ENCODE data around the gene HS3ST1.

- TF ChIP-seq, protein P1, sequence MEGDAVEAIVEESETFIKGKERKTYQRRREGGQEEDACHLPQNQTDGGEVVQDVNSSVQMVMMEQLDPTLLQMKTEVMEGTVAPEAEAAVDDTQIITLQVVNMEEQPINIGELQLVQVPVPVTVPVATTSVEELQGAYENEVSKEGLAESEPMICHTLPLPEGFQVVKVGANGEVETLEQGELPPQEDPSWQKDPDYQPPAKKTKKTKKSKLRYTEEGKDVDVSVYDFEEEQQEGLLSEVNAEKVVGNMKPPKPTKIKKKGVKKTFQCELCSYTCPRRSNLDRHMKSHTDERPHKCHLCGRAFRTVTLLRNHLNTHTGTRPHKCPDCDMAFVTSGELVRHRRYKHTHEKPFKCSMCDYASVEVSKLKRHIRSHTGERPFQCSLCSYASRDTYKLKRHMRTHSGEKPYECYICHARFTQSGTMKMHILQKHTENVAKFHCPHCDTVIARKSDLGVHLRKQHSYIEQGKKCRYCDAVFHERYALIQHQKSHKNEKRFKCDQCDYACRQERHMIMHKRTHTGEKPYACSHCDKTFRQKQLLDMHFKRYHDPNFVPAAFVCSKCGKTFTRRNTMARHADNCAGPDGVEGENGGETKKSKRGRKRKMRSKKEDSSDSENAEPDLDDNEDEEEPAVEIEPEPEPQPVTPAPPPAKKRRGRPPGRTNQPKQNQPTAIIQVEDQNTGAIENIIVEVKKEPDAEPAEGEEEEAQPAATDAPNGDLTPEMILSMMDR (conservative IDR thresholded peaks at IDR 0.05; ENCODE audit: low read depth, low read length): no peak
- no peak for TF ChIP-seq EZH2 (IDR thresholded peaks at IDR 0.05; ENCODE audit: borderline replicate concordance, low read depth, low read length, poor library complexity, severe bottlenecking)
Observed at GRCh38 chr4:11456401-11456800, 27.7 kb upstream of the HS3ST1 start.

Measured in A673 (cell line).